Spleen (tissue), 7 donors: ENCODE data around the gene SCFD2.

Experiments used
- POLR2AphosphoS5 ChIP-seq, 3 donors: sonication (generic); formaldehyde crosslinking; IDR thresholded peaks; one replicate each; pipeline ENCODE4 v1.5.1; 2017; ENCODE audit warnings: antibody characterized with exemption in 3 of 3
- TF ChIP-seq, protein P1 (sequence below), 11 experiments: fragments of 200-600 bp in 7 of 11; fragments of 450-650 bp in 4 of 11; sonication (generic) in 4 of 11; IDR thresholded peaks in 8 of 11; conservative IDR thresholded peaks in 3 of 11; 1 replicate in 7 of 11; 2 replicates in 4 of 11; pipeline versions ENCODE4 v1.4.0 to v1.8.0; 2016 to 2021; ENCODE audit warnings: antibody characterized with exemption in 11 of 11, inconsistent platforms in 4 of 11, mild to moderate bottlenecking in 1 of 11
- donor health status: DM: no; HTN: no; CAD: no; lungs with moderate emphysema.
- donor health status: DM: no; HTN: no; CAD: no.
- donor health status: DM: no; HTN: no; CAD: no.

- TF ChIP-seq, protein P1, sequence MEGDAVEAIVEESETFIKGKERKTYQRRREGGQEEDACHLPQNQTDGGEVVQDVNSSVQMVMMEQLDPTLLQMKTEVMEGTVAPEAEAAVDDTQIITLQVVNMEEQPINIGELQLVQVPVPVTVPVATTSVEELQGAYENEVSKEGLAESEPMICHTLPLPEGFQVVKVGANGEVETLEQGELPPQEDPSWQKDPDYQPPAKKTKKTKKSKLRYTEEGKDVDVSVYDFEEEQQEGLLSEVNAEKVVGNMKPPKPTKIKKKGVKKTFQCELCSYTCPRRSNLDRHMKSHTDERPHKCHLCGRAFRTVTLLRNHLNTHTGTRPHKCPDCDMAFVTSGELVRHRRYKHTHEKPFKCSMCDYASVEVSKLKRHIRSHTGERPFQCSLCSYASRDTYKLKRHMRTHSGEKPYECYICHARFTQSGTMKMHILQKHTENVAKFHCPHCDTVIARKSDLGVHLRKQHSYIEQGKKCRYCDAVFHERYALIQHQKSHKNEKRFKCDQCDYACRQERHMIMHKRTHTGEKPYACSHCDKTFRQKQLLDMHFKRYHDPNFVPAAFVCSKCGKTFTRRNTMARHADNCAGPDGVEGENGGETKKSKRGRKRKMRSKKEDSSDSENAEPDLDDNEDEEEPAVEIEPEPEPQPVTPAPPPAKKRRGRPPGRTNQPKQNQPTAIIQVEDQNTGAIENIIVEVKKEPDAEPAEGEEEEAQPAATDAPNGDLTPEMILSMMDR (IDR thresholded peaks at IDR 0.05 in 8 of 11, conservative IDR thresholded peaks at IDR 0.05 in 3 of 11): no peak
- no peak for TF ChIP-seq POLR2AphosphoS5 (IDR thresholded peaks at IDR 0.05)
Measured at GRCh38 chr4:53365121-53365485, 758 bp downstream of the SCFD2 start.
